Activated CD4-positive, alpha-beta memory T cell treated with anti-CD3 and anti-CD28 coated beads for 36 hours (primary cell): ENCODE results near the gene ASIC2. TPM values are rescaled to one million over a fixed set of nuclear protein-coding genes. Genes with fewer than 3 reads are reported as not detected.

Source experiments
- CTCF ChIA-PET: fragments of 350-600 bp; sonication (Branson Sonifier 250); formaldehyde crosslinking; loops from one replicate; lab custom pipeline; 2021; ENCODE audit warnings: antibody characterized with exemption, inconsistent platforms; lab: Charles Lee
- POLR2A ChIA-PET: fragments of 350-600 bp; sonication (Branson Sonifier 250); formaldehyde crosslinking; loops from one replicate; lab custom pipeline; 2021; ENCODE audit warnings: antibody characterized with exemption; lab: Charles Lee
- DNase-seq: peaks from one replicate; pipeline ENCODE4 v3.0.0-alpha.2; 2020
- H3K27ac Mint-ChIP-seq: one replicate; pipeline ENCODE4 v1.8.0; 2021; ENCODE audit warnings: mixed read lengths
- H3K27me3 Mint-ChIP-seq: one replicate; pipeline ENCODE4 v1.8.0; 2021; ENCODE audit warnings: mixed read lengths
- H3K36me3 Mint-ChIP-seq: one replicate; pipeline ENCODE4 v1.8.0; 2021; ENCODE audit warnings: mixed read lengths
- H3K4me1 Mint-ChIP-seq: one replicate; pipeline ENCODE4 v1.8.0; 2021; ENCODE audit warnings: low read depth, mixed read lengths
- H3K4me3 Mint-ChIP-seq: one replicate; pipeline ENCODE4 v1.8.0; 2021; ENCODE audit warnings: mild to moderate bottlenecking, mixed read lengths
- H3K9me3 Mint-ChIP-seq: one replicate; pipeline ENCODE4 v1.8.0; 2021; ENCODE audit warnings: mixed read lengths
- intact Hi-C: fragments of 100-400 bp; cut with micrococcal nuclease; formaldehyde crosslinking; loops from one replicate; pipeline ENCODE4 v1.15.1; 2023
- total RNA-seq, 2 experiments: library from RNA; stranded (reverse); gene quantifications; one replicate each; pipeline ENCODE4 v1.2.3, GENCODE V29; 2021

The ASIC2 gene
- total RNA-seq, 2 experiments from 2014 or later = not detected

GRCh38 chr17:33028061-33028460 is 265.0 kb downstream of the ASIC2 start:
- CTCF ChIA-PET = no interaction called here
- H3K4me1 Mint-ChIP-seq = no peaks in the 10 kb centered on the region
- no peak overlapping the region for H3K4me3 Mint-ChIP-seq
- no peak for DNase-seq
- intact Hi-C loops = no loop called here
- H3K36me3 Mint-ChIP-seq = no peaks in the 10 kb centered on the region
- no peak overlapping the region for H3K27ac Mint-ChIP-seq
- H3K9me3 Mint-ChIP-seq = no peaks in the 10 kb centered on the region
- peaks cover 4% of the 10 kb centered on the region for H3K27me3 Mint-ChIP-seq
- POLR2A ChIA-PET = no interaction called here

- Mint-ChIP-seq H3K4me1 (no peaks in the 10 kb centered on the region), H3K36me3 (no peaks in the 10 kb centered on the region), H3K27me3 (peaks cover 2% of the 10 kb centered on the region), H3K27ac (no peak overlapping the region), H3K4me3 (no peak overlapping the region), H3K9me3 (no peaks in the 10 kb centered on the region)
- intact Hi-C loops = no loop called here
- ChIA-PET CTCF (no interaction called here), POLR2A (no interaction called here)
- no peak for DNase-seq
Observed at GRCh38 chr17:33024688-33025486, 268.2 kb downstream of the ASIC2 start.

GRCh38 chr17:33023790-33024189 is 269.3 kb downstream of the ASIC2 start:
- no peak for DNase-seq
- intact Hi-C loops = no loop called here
- Mint-ChIP-seq H3K27me3 (peaks cover 6% of the 10 kb centered on the region), H3K9me3 (no peaks in the 10 kb centered on the region), H3K4me3 (no peak overlapping the region), H3K36me3 (no peaks in the 10 kb centered on the region), H3K4me1 (no peaks in the 10 kb centered on the region), H3K27ac (no peak overlapping the region)
- ChIA-PET CTCF (no interaction called here), POLR2A (no interaction called here)

- Mint-ChIP-seq H3K4me1 (no peaks in the 10 kb centered on the region), H3K27me3 (peaks cover 9% of the 10 kb centered on the region), H3K9me3 (no peaks in the 10 kb centered on the region), H3K27ac (no peak overlapping the region), H3K4me3 (no peak overlapping the region), H3K36me3 (no peaks in the 10 kb centered on the region)
- DNase-seq = no peak
- intact Hi-C loops = no loop called here
- CTCF ChIA-PET = interaction anchor here (1.2 kb wide), 1 partner anchor 23 kb away, joined by 5 read pairs; no protein-coding TSS in a partner anchor
- POLR2A ChIA-PET = no interaction called here
Observed at GRCh38 chr17:33021731-33022408, 271.2 kb downstream of the ASIC2 start.

- H3K9me3 Mint-ChIP-seq = no peaks in the 10 kb centered on the region
- ChIA-PET POLR2A (no interaction called here), CTCF (interaction anchor here (1.1 to 2.4 kb wide), 3 partner anchors 8 to 20 kb away, joined by 4 to 7 read pairs (median 5); no protein-coding TSS in a partner anchor)
- DNase-seq = no peak
- no peaks in the 10 kb centered on the region for H3K4me1 Mint-ChIP-seq
- no peak overlapping the region for H3K27ac Mint-ChIP-seq
- no peaks in the 10 kb centered on the region for H3K36me3 Mint-ChIP-seq
- no peak overlapping the region for H3K4me3 Mint-ChIP-seq
- H3K27me3 Mint-ChIP-seq = peaks cover 9% of the 10 kb centered on the region
- intact Hi-C loops = no loop called here
Observed at GRCh38 chr17:33019161-33019890, 273.8 kb downstream of the ASIC2 start.

GRCh38 chr17:33017366-33017765 is 275.7 kb downstream of the ASIC2 start:
- Mint-ChIP-seq H3K4me1 (no peaks in the 10 kb centered on the region), H3K36me3 (no peaks in the 10 kb centered on the region), H3K4me3 (no peak overlapping the region), H3K27ac (no peak overlapping the region), H3K27me3 (peaks cover 7% of the 10 kb centered on the region), H3K9me3 (no peaks in the 10 kb centered on the region)
- DNase-seq = no peak
- intact Hi-C loops = no loop called here
- ChIA-PET CTCF (no interaction called here), POLR2A (no interaction called here)

- no peak overlapping the region for H3K27ac Mint-ChIP-seq
- intact Hi-C loops = no loop called here
- H3K36me3 Mint-ChIP-seq = no peaks in the 10 kb centered on the region
- peaks cover 7% of the 10 kb centered on the region for H3K27me3 Mint-ChIP-seq
- H3K4me3 Mint-ChIP-seq = no peak overlapping the region
- H3K4me1 Mint-ChIP-seq = no peaks in the 10 kb centered on the region
- H3K9me3 Mint-ChIP-seq = no peaks in the 10 kb centered on the region
- no peak for DNase-seq
- ChIA-PET CTCF (no interaction called here), POLR2A (no interaction called here)
Observed at GRCh38 chr17:33016920-33017319, 276.2 kb downstream of the ASIC2 start.

- no peak for DNase-seq
- Mint-ChIP-seq H3K36me3 (no peaks in the 10 kb centered on the region), H3K27me3 (peaks cover 7% of the 10 kb centered on the region), H3K4me3 (no peak overlapping the region), H3K9me3 (no peaks in the 10 kb centered on the region), H3K4me1 (no peaks in the 10 kb centered on the region), H3K27ac (no peak overlapping the region)
- intact Hi-C loops = no loop called here
- POLR2A ChIA-PET = no interaction called here
- CTCF ChIA-PET = interaction anchor here (0.6 kb wide), 1 partner anchor 77 kb away, joined by 4 read pairs; no protein-coding TSS in a partner anchor
Observed at GRCh38 chr17:33015716-33016346, 277.3 kb downstream of the ASIC2 start.

GRCh38 chr17:33014751-33015150 is 278.3 kb downstream of the ASIC2 start:
- Mint-ChIP-seq H3K4me1 (no peaks in the 10 kb centered on the region), H3K9me3 (no peaks in the 10 kb centered on the region), H3K27me3 (peaks cover 7% of the 10 kb centered on the region), H3K4me3 (no peak overlapping the region), H3K27ac (no peak overlapping the region), H3K36me3 (no peaks in the 10 kb centered on the region)
- intact Hi-C loops = no loop called here
- ChIA-PET POLR2A (no interaction called here), CTCF (no interaction called here)
- DNase-seq = no peak

- POLR2A ChIA-PET = no interaction called here
- intact Hi-C loops = no loop called here
- CTCF ChIA-PET = no interaction called here
Observed at GRCh38 chr17:33013596-33014375, 279.3 kb downstream of the ASIC2 start.

GRCh38 chr17:33012522-33013033 is 280.5 kb downstream of the ASIC2 start:
- no peak overlapping the region for H3K27ac Mint-ChIP-seq
- ChIA-PET CTCF (no interaction called here), POLR2A (no interaction called here)
- H3K4me3 Mint-ChIP-seq = no peak overlapping the region
- H3K9me3 Mint-ChIP-seq = no peaks in the 10 kb centered on the region
- H3K27me3 Mint-ChIP-seq = peaks cover 3% of the 10 kb centered on the region
- H3K36me3 Mint-ChIP-seq = no peaks in the 10 kb centered on the region
- DNase-seq = no peak
- H3K4me1 Mint-ChIP-seq = no peaks in the 10 kb centered on the region
- intact Hi-C loops = no loop called here

More at GRCh38 chr17:33013596-33014375, 279.3 kb downstream of the ASIC2 start:
- Mint-ChIP-seq H3K4me1 (no peaks in the 10 kb centered on the region), H3K36me3 (no peaks in the 10 kb centered on the region), H3K27me3 (peaks cover 2% of the 10 kb centered on the region), H3K9me3 (no peaks in the 10 kb centered on the region), H3K4me3 (no peak overlapping the region), H3K27ac (no peak overlapping the region)
- DNase-seq = no peak
